HG03039 (cell line): ENCODE measurements around the gene MCF2L.
"Not testable (repeated sequence)": the region's sequence is repeated elsewhere in the genome, so short reads cannot be mapped to it uniquely, and the experiment has no call there.

Experiments used
- ATAC-seq: cut with Tn5 transposase; IDR thresholded peaks from one replicate; pipeline ENCODE4 v1.9.1; 2021; ENCODE audit warnings: mild to moderate bottlenecking, moderate library complexity; ENCODE audit not compliant: unreplicated experiment

The MCF2L gene

GRCh38 chr13:113110048-113110851, 141.2 kb downstream of the MCF2L start:
- ATAC-seq: no peak

- no peak for ATAC-seq
Observed at GRCh38 chr13:113110852-113111315, 141.9 kb downstream of the MCF2L start.

GRCh38 chr13:113111821-113112220, 142.8 kb downstream of the MCF2L start:
- ATAC-seq: not testable (repeated sequence)

- ATAC-seq: not testable (repeated sequence)
Observed at GRCh38 chr13:113112475-113112874, 143.5 kb downstream of the MCF2L start.

GRCh38 chr13:113112893-113113845, 144.2 kb downstream of the MCF2L start:
- no peak for ATAC-seq

GRCh38 chr13:113113846-113114271, 144.8 kb downstream of the MCF2L start:
- no peak for ATAC-seq

- ATAC-seq: no peak
Observed at GRCh38 chr13:113114511-113115362, 145.7 kb downstream of the MCF2L start.

- no peak for ATAC-seq
Observed at GRCh38 chr13:113115363-113116205, 146.6 kb downstream of the MCF2L start.

GRCh38 chr13:113116206-113116800, 147.3 kb downstream of the MCF2L start:
- no peak for ATAC-seq

- no peak for ATAC-seq
Observed at GRCh38 chr13:113116871-113117271, 147.9 kb downstream of the MCF2L start.

GRCh38 chr13:113117335-113117872, 148.4 kb downstream of the MCF2L start:
- ATAC-seq: no peak

- no peak for ATAC-seq
Observed at GRCh38 chr13:113117911-113118260, 148.9 kb downstream of the MCF2L start.

GRCh38 chr13:113118261-113119021, 149.4 kb downstream of the MCF2L start:
- no peak for ATAC-seq

GRCh38 chr13:113119166-113119821, 150.3 kb downstream of the MCF2L start:
- no peak for ATAC-seq

GRCh38 chr13:113119822-113120189, 150.8 kb downstream of the MCF2L start:
- no peak for ATAC-seq

- no peak for ATAC-seq
Observed at GRCh38 chr13:113120300-113121182, 151.5 kb downstream of the MCF2L start.
